ENCODE results near the gene TBCK. TPM values are rescaled to one million over a fixed set of nuclear protein-coding genes. Genes with fewer than 3 reads are reported as not detected.

Gene TBCK
- total RNA-seq, 2 experiments from 2014 or later = 24.9 to 30.1 TPM

GRCh38 chr4:106294062-106294461 is 21.9 kb downstream of the TBCK start:
- CTCF ChIA-PET = no interaction called here
- TF ChIP-seq CTCF (IDR thresholded peaks at IDR 0.05) = no peak
- DNase-seq (no peak), ATAC-seq (no peak)
- Mint-ChIP-seq H3K4me1 (ENCODE audit: low read depth) (no peaks in the 10 kb centered on the region), H3K9me3 (no peaks in the 10 kb centered on the region), H3K4me3 (no peak overlapping the region), H3K36me3 (ENCODE audit: low read depth) (peaks cover 24% of the 10 kb centered on the region), H3K27ac (no peak overlapping the region), H3K27me3 (no peaks in the 10 kb centered on the region)
- intact Hi-C loops (cut with micrococcal nuclease) = no loop called here
- POLR2A ChIA-PET = no interaction called here

GRCh38 chr4:106291678-106292077 is 24.3 kb downstream of the TBCK start:
- no peak for TF ChIP-seq CTCF (IDR thresholded peaks at IDR 0.05)
- Mint-ChIP-seq H3K27me3 (no peaks in the 10 kb centered on the region), H3K36me3 (ENCODE audit: low read depth) (peaks cover 32% of the 10 kb centered on the region), H3K4me3 (no peak overlapping the region), H3K27ac (no peak overlapping the region), H3K9me3 (no peaks in the 10 kb centered on the region), H3K4me1 (ENCODE audit: low read depth) (no peaks in the 10 kb centered on the region)
- POLR2A ChIA-PET = interaction anchor here (1.0 kb wide), 1 partner anchor 22 kb away, joined by 3 read pairs; no protein-coding TSS in a partner anchor
- intact Hi-C loops (cut with micrococcal nuclease) = no loop called here
- DNase-seq = no peak
- ATAC-seq = no peak
- CTCF ChIA-PET = no interaction called here

GRCh38 chr4:106289737-106290136 is 26.3 kb downstream of the TBCK start:
- intact Hi-C loops (cut with micrococcal nuclease) = no loop called here
- H3K36me3 Mint-ChIP-seq (ENCODE audit: low read depth) = peaks cover 26% of the 10 kb centered on the region

GRCh38 chr4:106287353-106287969 is 28.5 kb downstream of the TBCK start:
- peaks cover 2% of the 10 kb centered on the region for H3K4me1 Mint-ChIP-seq (ENCODE audit: low read depth)
- no peak for TF ChIP-seq CTCF (IDR thresholded peaks at IDR 0.05)
- ChIA-PET POLR2A (no interaction called here), CTCF (no interaction called here)
- DNase-seq (no peak), ATAC-seq (no peak)
- no peaks in the 10 kb centered on the region for H3K9me3 Mint-ChIP-seq
- peaks cover 26% of the 10 kb centered on the region for H3K36me3 Mint-ChIP-seq (ENCODE audit: low read depth)
- no peak overlapping the region for H3K4me3 Mint-ChIP-seq
- H3K27me3 Mint-ChIP-seq = no peaks in the 10 kb centered on the region
- no peak overlapping the region for H3K27ac Mint-ChIP-seq
- intact Hi-C loops (cut with micrococcal nuclease) = no loop called here

More at GRCh38 chr4:106289737-106290136, 26.3 kb downstream of the TBCK start:
- ATAC-seq = no peak
- no peaks in the 10 kb centered on the region for H3K9me3 Mint-ChIP-seq
- no peak overlapping the region for H3K4me3 Mint-ChIP-seq
- no peaks in the 10 kb centered on the region for H3K27me3 Mint-ChIP-seq
- POLR2A ChIA-PET = no interaction called here
- no peak for DNase-seq
- H3K4me1 Mint-ChIP-seq (ENCODE audit: low read depth) = peaks cover 2% of the 10 kb centered on the region
- no peak for TF ChIP-seq CTCF (IDR thresholded peaks at IDR 0.05)
- CTCF ChIA-PET = no interaction called here
- H3K27ac Mint-ChIP-seq = no peak overlapping the region

- TF ChIP-seq CTCF (IDR thresholded peaks at IDR 0.05) = no peak
- ChIA-PET POLR2A (no interaction called here), CTCF (no interaction called here)
- Mint-ChIP-seq H3K27ac (no peak overlapping the region), H3K36me3 (ENCODE audit: low read depth) (peaks cover 32% of the 10 kb centered on the region), H3K4me3 (no peak overlapping the region), H3K4me1 (ENCODE audit: low read depth) (peaks cover 2% of the 10 kb centered on the region), H3K9me3 (no peaks in the 10 kb centered on the region), H3K27me3 (no peaks in the 10 kb centered on the region)
- intact Hi-C loops (cut with micrococcal nuclease) = no loop called here
- ATAC-seq = no peak
- no peak for DNase-seq
Measured at GRCh38 chr4:106286611-106287010, 29.4 kb downstream of the TBCK start.

Data from activated CD8-positive, alpha-beta T cell treated with anti-CD3 and anti-CD28 coated beads for 36 hours (primary cell).